ENCODE measurements around the gene ERO1B.

Gene ERO1B

DNA sequence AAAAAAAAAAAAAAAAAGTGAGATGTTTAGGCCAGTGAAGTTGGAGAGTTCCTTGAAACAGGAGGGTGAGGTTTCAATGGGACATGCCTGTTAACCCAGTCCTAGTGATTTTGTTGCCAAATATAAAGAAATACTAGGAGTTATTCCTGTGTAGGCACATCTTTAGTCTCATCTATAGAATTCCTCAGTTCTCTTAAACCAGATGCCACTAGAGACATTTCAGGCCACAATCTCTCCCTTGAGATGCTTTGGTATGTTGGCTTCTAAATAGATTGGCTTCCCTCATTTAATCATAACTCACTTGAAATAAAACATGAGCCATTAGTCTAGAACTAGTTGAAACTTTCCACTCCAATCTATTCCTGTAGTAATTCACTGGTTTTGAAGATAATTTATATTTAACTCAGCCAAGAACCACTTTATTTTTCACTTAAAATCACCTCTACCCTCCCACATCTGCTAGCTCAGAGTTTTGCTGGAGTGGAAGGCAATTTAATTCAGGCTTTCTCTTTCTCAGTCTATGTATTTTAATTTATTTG, 109.6 kb downstream of the ERO1B start:
- no peaks in the 10 kb centered on the region for H3K9me3 ChIP-seq (ENCODE audit: control insufficient read depth in 2 of 2, low read length in 2 of 2)
- no peak overlapping the region for H3K4me3 ChIP-seq (ENCODE audit: low read length in 2 of 2)
- no peak overlapping the region for H3K9ac ChIP-seq (ENCODE audit: low read length in 2 of 2)
- no peaks in the 10 kb centered on the region for H3K36me3 ChIP-seq (ENCODE audit: control insufficient read depth in 2 of 2, insufficient read depth in 2 of 2, low read length in 2 of 2)
- H3K27me3 ChIP-seq (ENCODE audit: control insufficient read depth in 1 of 2, insufficient read depth in 2 of 2, low read length in 2 of 2): no peaks in the 10 kb centered on the region
- no peak overlapping the region for H3K27ac ChIP-seq (ENCODE audit: low read length)
- no peaks in the 10 kb centered on the region for H3K4me1 ChIP-seq (ENCODE audit: control insufficient read depth, insufficient read depth, low read length)

DNA sequence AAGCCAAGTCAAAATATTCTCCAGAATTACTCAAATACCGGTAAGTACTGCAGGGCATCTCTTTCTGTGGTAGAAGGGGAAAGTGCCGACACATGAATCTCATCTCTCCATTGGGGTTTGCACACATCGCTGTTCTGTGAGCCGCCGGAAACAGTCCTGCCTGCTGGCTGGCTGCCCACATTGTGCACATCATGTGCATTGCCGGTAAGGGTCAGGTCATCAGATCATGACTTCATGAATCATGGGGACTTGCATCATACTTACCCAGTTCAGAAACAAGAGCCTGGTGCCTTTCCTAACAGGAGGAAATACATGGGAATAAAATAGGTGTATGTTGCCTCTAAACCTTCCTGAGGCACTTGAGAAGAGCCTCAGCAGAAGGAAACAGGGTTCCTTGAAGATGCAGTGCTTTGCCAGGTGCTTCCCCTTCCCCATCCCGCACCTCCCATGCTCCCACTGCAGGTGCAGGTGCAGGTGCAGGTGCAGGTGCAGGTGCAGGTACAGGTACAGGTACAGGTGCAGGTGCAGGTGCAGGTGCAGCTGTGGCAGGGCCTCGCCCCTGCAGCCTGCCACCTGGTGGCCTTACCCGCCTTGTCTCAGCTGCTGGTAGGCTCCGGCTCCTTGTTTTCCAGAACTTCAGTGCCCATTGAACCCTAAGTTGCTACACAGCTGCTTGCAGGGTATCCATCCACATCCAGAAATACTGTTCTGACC, 112.9 kb downstream of the ERO1B start:
- no peak overlapping the region for H3K27ac ChIP-seq (ENCODE audit: low read length)
- no peaks in the 10 kb centered on the region for H3K4me1 ChIP-seq (ENCODE audit: control insufficient read depth, insufficient read depth, low read length)
- H3K9me3 ChIP-seq (ENCODE audit: control insufficient read depth in 2 of 2, low read length in 2 of 2): no peaks in the 10 kb centered on the region
- H3K27me3 ChIP-seq (ENCODE audit: control insufficient read depth in 1 of 2, insufficient read depth in 2 of 2, low read length in 2 of 2): no peaks in the 10 kb centered on the region
- no peak overlapping the region for H3K9ac ChIP-seq (ENCODE audit: low read length in 2 of 2)
- H3K4me3 ChIP-seq (ENCODE audit: low read length in 2 of 2): no peak overlapping the region
- no peaks in the 10 kb centered on the region for H3K36me3 ChIP-seq (ENCODE audit: control insufficient read depth in 2 of 2, insufficient read depth in 2 of 2, low read length in 2 of 2)

DNA sequence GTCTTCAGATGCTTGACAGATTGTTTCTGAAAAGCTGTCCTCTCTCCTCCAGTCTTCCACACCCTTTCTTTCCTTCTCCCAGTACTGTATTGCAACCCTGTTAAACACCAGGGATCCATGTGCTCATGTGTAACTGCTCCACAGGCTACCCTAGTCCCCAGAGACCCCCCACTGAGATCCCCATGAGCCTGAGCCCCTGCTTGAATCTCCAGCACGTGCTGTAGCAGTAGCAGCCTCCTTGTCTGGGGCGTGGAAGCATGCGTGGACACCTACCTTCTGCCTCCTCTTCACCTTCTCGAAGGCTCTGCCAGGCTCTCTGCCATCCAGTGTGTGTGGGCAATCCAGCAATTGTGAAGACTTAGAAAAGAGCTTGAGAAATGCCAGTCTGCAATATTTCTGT, 114.2 kb downstream of the ERO1B start:
- Histone ChIP-seq H3K27me3 (ENCODE audit: control insufficient read depth in 1 of 2, insufficient read depth in 2 of 2, low read length in 2 of 2) (no peaks in the 10 kb centered on the region), H3K4me3 (ENCODE audit: low read length in 2 of 2) (no peak overlapping the region), H3K9me3 (ENCODE audit: control insufficient read depth in 2 of 2, low read length in 2 of 2) (no peaks in the 10 kb centered on the region), H3K4me1 (ENCODE audit: control insufficient read depth, insufficient read depth, low read length) (no peaks in the 10 kb centered on the region), H3K27ac (ENCODE audit: low read length) (no peak overlapping the region), H3K9ac (ENCODE audit: low read length in 2 of 2) (no peak overlapping the region), H3K36me3 (ENCODE audit: control insufficient read depth in 2 of 2, insufficient read depth in 2 of 2, low read length in 2 of 2) (no peaks in the 10 kb centered on the region)

DNA sequence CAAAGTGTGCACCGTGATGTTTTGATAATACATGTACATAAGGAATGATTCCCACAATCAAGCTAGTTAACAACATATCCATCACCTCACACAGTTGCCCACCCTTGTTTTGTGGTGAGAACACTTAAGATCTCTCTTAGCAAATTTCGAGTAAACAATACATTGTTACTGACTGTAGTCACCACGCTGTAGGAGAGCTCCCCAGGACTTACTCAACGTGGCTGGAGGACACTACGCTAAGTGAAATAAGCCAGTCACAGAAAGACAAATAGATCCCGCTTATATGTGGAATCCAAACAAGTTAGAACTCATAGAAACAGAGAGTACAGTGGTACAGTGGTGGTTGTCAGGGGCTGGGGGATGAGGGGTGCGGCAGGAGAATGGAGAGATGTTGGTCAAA, 114.6 kb downstream of the ERO1B start:
- H3K9me3 ChIP-seq (ENCODE audit: control insufficient read depth in 2 of 2, low read length in 2 of 2): no peaks in the 10 kb centered on the region
- no peak overlapping the region for H3K27ac ChIP-seq (ENCODE audit: low read length)
- no peaks in the 10 kb centered on the region for H3K27me3 ChIP-seq (ENCODE audit: control insufficient read depth in 1 of 2, insufficient read depth in 2 of 2, low read length in 2 of 2)

GRCh38 chr1:236166041-236166440, 115.7 kb downstream of the ERO1B start:
- Histone ChIP-seq H3K4me3 (ENCODE audit: low read length in 2 of 2) (no peak overlapping the region), H3K9me3 (ENCODE audit: control insufficient read depth in 2 of 2, low read length in 2 of 2) (peaks cover 0 to 11% of the 10 kb centered on the region in 2 donors), H3K9ac (ENCODE audit: low read length in 2 of 2) (no peak overlapping the region), H3K27ac (ENCODE audit: low read length) (no peak overlapping the region), H3K36me3 (ENCODE audit: control insufficient read depth in 2 of 2, insufficient read depth in 2 of 2, low read length in 2 of 2) (no peaks in the 10 kb centered on the region), H3K27me3 (ENCODE audit: control insufficient read depth in 1 of 2, insufficient read depth in 2 of 2, low read length in 2 of 2) (no peaks in the 10 kb centered on the region), H3K4me1 (ENCODE audit: control insufficient read depth, insufficient read depth, low read length) (no peaks in the 10 kb centered on the region)

More for the DNA sequence above, 114.6 kb downstream of the ERO1B start:
- H3K36me3 ChIP-seq (ENCODE audit: control insufficient read depth in 2 of 2, insufficient read depth in 2 of 2, low read length in 2 of 2): no peaks in the 10 kb centered on the region
- H3K4me1 ChIP-seq (ENCODE audit: control insufficient read depth, insufficient read depth, low read length): no peaks in the 10 kb centered on the region
- H3K9ac ChIP-seq (ENCODE audit: low read length in 2 of 2): no peak overlapping the region
- H3K4me3 ChIP-seq (ENCODE audit: low read length in 2 of 2): no peak overlapping the region
